HG03280 (cell line): Measurements from ENCODE around the gene WDR7.

Experiments
- ATAC-seq: cut with Tn5 transposase; IDR thresholded peaks from one replicate; pipeline ENCODE4 v1.9.1; 2021; ENCODE audit warnings: mild to moderate bottlenecking, moderate library complexity; ENCODE audit not compliant: unreplicated experiment

Gene WDR7

GRCh38 chr18:56650944-56651770 is at the start of gene WDR7:
WDR7 (plus strand) TSS chr18:56651359; CDS start chr18:56672516, 21,157 bp downstream.
- ATAC-seq, result peak; percentile 96

- ATAC-seq, result no peak
Measured at GRCh38 chr18:56606618-56607017, 44.5 kb upstream of the WDR7 start.

GRCh38 chr18:56615738-56616520 is 35.2 kb upstream of the WDR7 start:
- no peak for ATAC-seq

GRCh38 chr18:56627991-56628390 is 23.2 kb upstream of the WDR7 start:
- no peak for ATAC-seq

GRCh38 chr18:56632070-56633022 is 18.8 kb upstream of the WDR7 start:
- no peak for ATAC-seq

GRCh38 chr18:56635007-56635406 is 16.2 kb upstream of the WDR7 start:
- no peak for ATAC-seq

- ATAC-seq, result no peak
Measured at GRCh38 chr18:56637176-56637575, 14.0 kb upstream of the WDR7 start.

GRCh38 chr18:56637711-56638231 is 13.4 kb upstream of the WDR7 start:
- ATAC-seq, result peak; percentile 16

GRCh38 chr18:56638232-56639103 is 12.7 kb upstream of the WDR7 start, which contains the start of gene TXNL1:
TXNL1 (minus strand) TSS chr18:56638592; CDS start chr18:56638440, 152 bp downstream.
- ATAC-seq, result peak; percentile 97

- no peak for ATAC-seq
Measured at GRCh38 chr18:56639104-56639381, 12.1 kb upstream of the WDR7 start.

GRCh38 chr18:56639571-56639970 is 11.6 kb upstream of the WDR7 start:
- ATAC-seq, result no peak

- ATAC-seq, result no peak
Measured at GRCh38 chr18:56641714-56642337, 9.3 kb upstream of the WDR7 start.

GRCh38 chr18:56643381-56643780 is 7.8 kb upstream of the WDR7 start:
- no peak for ATAC-seq

GRCh38 chr18:56645415-56646016 is 5.6 kb upstream of the WDR7 start:
- ATAC-seq, result no peak

GRCh38 chr18:56647071-56647470 is 4.1 kb upstream of the WDR7 start:
- ATAC-seq, result no peak

- no peak for ATAC-seq
Measured at GRCh38 chr18:56647951-56648893, 2.9 kb upstream of the WDR7 start.

- no peak for ATAC-seq
Measured at GRCh38 chr18:56649996-56650395, 1.2 kb upstream of the WDR7 start.

GRCh38 chr18:56651771-56652092 is 573 bp downstream of the WDR7 start:
- no peak for ATAC-seq
